ENCODE results near the gene MRPL27.

DNA sequence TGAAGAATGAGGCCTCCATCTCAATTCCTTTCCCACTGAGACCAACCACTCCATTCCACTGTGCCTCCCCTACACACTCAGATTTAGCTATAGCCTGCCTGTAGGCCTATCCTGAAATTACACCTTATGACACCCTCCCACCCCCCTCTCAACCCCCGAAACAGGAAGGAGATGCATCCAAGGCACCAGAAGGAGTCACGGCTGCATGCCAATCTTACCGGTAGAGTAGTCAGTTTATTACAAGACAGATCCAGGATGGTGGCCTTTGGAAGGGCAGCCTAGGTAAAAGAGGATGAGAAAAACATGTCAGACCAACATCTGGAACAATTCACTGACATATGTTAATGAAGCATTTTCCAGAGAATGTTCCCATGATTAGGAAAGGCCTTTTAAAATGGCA, 21.7 kb upstream of the MRPL27 start:
- TF ChIP-seq GATA3 (IDR thresholded peaks at IDR 0.05; ENCODE audit: low read depth, low read length) (no peak), GATA2 (IDR thresholded peaks at IDR 0.05; ENCODE audit: low read depth, low read length) (no peak)
